Measurements from ENCODE around the gene OR6T1. TPM values are rescaled to one million over a fixed set of nuclear protein-coding genes. Genes with fewer than 3 reads are reported as not detected.

OR6T1 gene
- total RNA-seq, 1 donor from 2014 or later, result not detected

- intact Hi-C loops (cut with micrococcal nuclease), result no loop called here
- DNase-seq (ENCODE audit: low spot score), result no peak
- Mint-ChIP-seq H3K9me3 (no peaks in the 10 kb centered on the region), H3K27me3 (ENCODE audit: insufficient read depth) (peaks cover 6% of the 10 kb centered on the region), H3K4me3 (no peak overlapping the region), H3K36me3 (ENCODE audit: low read depth) (no peaks in the 10 kb centered on the region), H3K27ac (no peak overlapping the region), H3K4me1 (ENCODE audit: low read depth) (no peaks in the 10 kb centered on the region)
Measured at GRCh38 chr11:123903932-123904331, 39.7 kb downstream of the OR6T1 start.

- Mint-ChIP-seq H3K4me1 (ENCODE audit: low read depth) (no peaks in the 10 kb centered on the region), H3K36me3 (ENCODE audit: low read depth) (no peaks in the 10 kb centered on the region), H3K27ac (no peak within 1 kb of the TSS), H3K4me3 (no peak within 1 kb of the TSS), H3K9me3 (no peaks in the 10 kb centered on the region), H3K27me3 (ENCODE audit: insufficient read depth) (peaks cover 5% of the 10 kb centered on the region)
- DNase-seq (ENCODE audit: low spot score), result no peak
- intact Hi-C loops (cut with micrococcal nuclease), result no loop called here
Measured at GRCh38 chr11:123901867-123902266, 41.8 kb downstream of the OR6T1 start, which contains the start of gene OR8D4. TSS of gene OR8D4 (plus strand) at chr11:123902167. CDS start at chr11:123906432, 4,265 bp downstream.

GRCh38 chr11:123899792-123900191, 43.8 kb downstream of the OR6T1 start:
- no peak overlapping the region for H3K27ac Mint-ChIP-seq
- DNase-seq (ENCODE audit: low spot score), result no peak
- no peaks in the 10 kb centered on the region for H3K36me3 Mint-ChIP-seq (ENCODE audit: low read depth)
- no peaks in the 10 kb centered on the region for H3K4me1 Mint-ChIP-seq (ENCODE audit: low read depth)
- H3K27me3 Mint-ChIP-seq (ENCODE audit: insufficient read depth), result peaks cover 1% of the 10 kb centered on the region
- intact Hi-C loops (cut with micrococcal nuclease), result no loop called here
- H3K9me3 Mint-ChIP-seq, result no peaks in the 10 kb centered on the region
- no peak overlapping the region for H3K4me3 Mint-ChIP-seq

Other genes with a start within 250 kb of the OR6T1 start
- 26.6 and 27.5 TPM in 2 replicates for gene ZNF202, start 202.2 kb downstream of the OR6T1 start, total RNA-seq
- gene OR6X1, start 189.3 kb downstream of the OR6T1 start, total RNA-seq, result not detected in 2 replicates
- gene OR6M1, start 137.5 kb downstream of the OR6T1 start, total RNA-seq, result not detected in 2 replicates
- not detected in 2 replicates for gene TMEM225, start 58.2 kb downstream of the OR6T1 start, total RNA-seq
- gene OR8D4, start 41.7 kb downstream of the OR6T1 start, total RNA-seq, result not detected in 2 replicates
- not detected in 2 replicates for gene OR4D5, start 4.2 kb downstream of the OR6T1 start, total RNA-seq
- gene OR10S1, start 33.9 kb upstream of the OR6T1 start, total RNA-seq, result not detected in 2 replicates
- not detected in 2 replicates for gene OR10G6, start 51.3 kb upstream of the OR6T1 start, total RNA-seq
- gene OR10G4, start 69.2 kb upstream of the OR6T1 start, total RNA-seq, result not detected in 2 replicates
- not detected in 2 replicates for gene OR10G9, start 79.2 kb upstream of the OR6T1 start, total RNA-seq
- not detected in 2 replicates for gene OR10G8, start 83.0 kb upstream of the OR6T1 start, total RNA-seq
- not detected in 2 replicates for gene OR10G7, start 97.5 kb upstream of the OR6T1 start, total RNA-seq
- 7.9 and 8.0 TPM in 2 replicates for gene VWA5A, start 171.6 kb upstream of the OR6T1 start, total RNA-seq
- not detected in 2 replicates for gene OR10D3, start 239.5 kb upstream of the OR6T1 start, total RNA-seq

Data from activated T-helper 1 cell treated with anti-CD3 and anti-CD28 coated beads, Interleukin-12 subunit alpha, Interleukin-12 subunit beta, Interleukin-2, Interleukin-4 antibody, amounts not matched to agents 30 ng/mL and 10 ng/mL and 1 ng/mL, durations not matched to agents 14 hours and 24 hours and 36 hours (primary cell).